ENCODE results near the gene VCAN. TPM values are rescaled to one million over a fixed set of nuclear protein-coding genes. Genes with fewer than 3 reads are reported as not detected.

VCAN gene
- total RNA-seq, 6 donors from 2014 or later, result 73.3 to 254 (median 121) TPM

DNA sequence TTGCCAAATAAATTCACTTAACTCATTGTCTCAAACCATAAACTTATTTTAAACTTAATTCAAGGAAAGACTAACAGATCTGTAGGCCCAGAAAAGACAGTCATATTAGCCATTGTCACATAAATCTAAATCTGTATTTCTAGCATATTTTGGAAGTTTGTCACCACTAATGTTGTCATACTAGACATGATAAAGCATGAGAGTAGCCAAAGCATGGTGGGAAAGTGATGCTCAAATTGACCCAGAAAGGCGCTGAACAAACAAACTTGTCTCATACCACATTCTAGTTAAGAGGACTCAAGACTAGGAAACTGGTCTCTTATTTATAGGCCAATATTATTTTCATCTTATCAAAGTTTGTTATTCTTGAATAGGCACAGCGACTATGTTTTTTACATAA is 99.4 kb downstream of the VCAN start:
- Histone ChIP-seq H3K4me3 (no peak overlapping the region), H3K4me1 (no peaks in the 10 kb centered on the region), H3K36me3 (peaks cover 0 to 3% (median 0%) of the 10 kb centered on the region in 4 donors), H3K9me3 (no peaks in the 10 kb centered on the region), H3K27me3 (no peaks in the 10 kb centered on the region), H3K27ac (no peak overlapping the region)
- TF ChIP-seq POLR2AphosphoS5 (IDR thresholded peaks at IDR 0.05) (no peak), EP300 (IDR thresholded peaks at IDR 0.05) (no peak), POLR2A (IDR thresholded peaks at IDR 0.05) (no peak)
- TF ChIP-seq, protein P1, sequence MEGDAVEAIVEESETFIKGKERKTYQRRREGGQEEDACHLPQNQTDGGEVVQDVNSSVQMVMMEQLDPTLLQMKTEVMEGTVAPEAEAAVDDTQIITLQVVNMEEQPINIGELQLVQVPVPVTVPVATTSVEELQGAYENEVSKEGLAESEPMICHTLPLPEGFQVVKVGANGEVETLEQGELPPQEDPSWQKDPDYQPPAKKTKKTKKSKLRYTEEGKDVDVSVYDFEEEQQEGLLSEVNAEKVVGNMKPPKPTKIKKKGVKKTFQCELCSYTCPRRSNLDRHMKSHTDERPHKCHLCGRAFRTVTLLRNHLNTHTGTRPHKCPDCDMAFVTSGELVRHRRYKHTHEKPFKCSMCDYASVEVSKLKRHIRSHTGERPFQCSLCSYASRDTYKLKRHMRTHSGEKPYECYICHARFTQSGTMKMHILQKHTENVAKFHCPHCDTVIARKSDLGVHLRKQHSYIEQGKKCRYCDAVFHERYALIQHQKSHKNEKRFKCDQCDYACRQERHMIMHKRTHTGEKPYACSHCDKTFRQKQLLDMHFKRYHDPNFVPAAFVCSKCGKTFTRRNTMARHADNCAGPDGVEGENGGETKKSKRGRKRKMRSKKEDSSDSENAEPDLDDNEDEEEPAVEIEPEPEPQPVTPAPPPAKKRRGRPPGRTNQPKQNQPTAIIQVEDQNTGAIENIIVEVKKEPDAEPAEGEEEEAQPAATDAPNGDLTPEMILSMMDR (IDR thresholded peaks at IDR 0.05), result no peak
- WGBS, 2 donors, result 74 to 94% methylated on average over 2 of the region's 2 CpGs
- DNase-seq, result no peak
- no peak for ATAC-seq (ENCODE audit: low FRiP score in 2 of 2)

DNA sequence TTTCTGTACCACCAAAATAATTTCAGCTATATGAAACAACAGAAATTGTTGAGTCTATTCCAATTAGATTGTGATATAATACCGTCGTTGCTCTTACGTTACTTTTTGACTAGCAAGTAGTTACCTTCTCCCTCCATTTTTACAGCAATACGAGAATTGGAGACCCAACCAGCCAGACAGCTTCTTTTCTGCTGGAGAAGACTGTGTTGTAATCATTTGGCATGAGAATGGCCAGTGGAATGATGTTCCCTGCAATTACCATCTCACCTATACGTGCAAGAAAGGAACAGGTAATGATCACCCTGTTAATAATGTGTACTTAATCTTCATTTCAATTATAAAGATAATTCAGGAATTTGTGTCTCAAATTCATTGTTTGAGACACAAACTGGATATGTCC is 100.7 kb downstream of the VCAN start:
- no peak for ATAC-seq (ENCODE audit: low FRiP score in 2 of 2)
- Histone ChIP-seq H3K27ac (no peak overlapping the region), H3K4me3 (no peak overlapping the region), H3K27me3 (no peaks in the 10 kb centered on the region), H3K4me1 (no peaks in the 10 kb centered on the region), H3K36me3 (peaks cover 0 to 3% (median 0%) of the 10 kb centered on the region in 4 donors), H3K9me3 (no peaks in the 10 kb centered on the region)
- no peak for TF ChIP-seq POLR2AphosphoS5 (IDR thresholded peaks at IDR 0.05)
- TF ChIP-seq POLR2A (IDR thresholded peaks at IDR 0.05), result no peak
- TF ChIP-seq, protein P1 (IDR thresholded peaks at IDR 0.05), result no peak
- no peak for TF ChIP-seq EP300 (IDR thresholded peaks at IDR 0.05)
- 76 to 95% methylated on average over 5 of the region's 5 CpGs for WGBS, 2 donors
- DNase-seq, result no peak

DNA sequence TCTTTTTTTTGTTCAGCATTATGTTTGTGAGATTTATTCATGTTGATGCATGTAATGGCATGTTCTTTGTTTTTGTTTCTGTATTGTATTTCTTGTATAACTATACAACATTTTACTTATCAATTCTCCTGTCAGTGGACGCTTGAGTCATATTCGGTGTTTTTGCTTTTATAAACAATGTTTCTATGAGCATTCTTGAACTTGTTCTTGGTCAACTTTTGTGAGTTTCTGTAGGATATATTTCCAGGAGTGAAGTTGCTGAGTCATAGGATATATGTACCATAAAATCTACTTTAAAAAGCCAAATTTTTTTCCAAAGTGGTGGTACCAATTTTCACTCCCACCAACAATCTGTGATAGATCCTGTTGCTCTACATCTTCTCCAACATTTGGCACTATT is 104.8 kb downstream of the VCAN start:
- DNase-seq, result no peak
- TF ChIP-seq POLR2AphosphoS5 (IDR thresholded peaks at IDR 0.05) (no peak), POLR2A (IDR thresholded peaks at IDR 0.05) (no peak), EP300 (IDR thresholded peaks at IDR 0.05) (no peak)
- TF ChIP-seq, protein P1 (IDR thresholded peaks at IDR 0.05), result no peak

DNA sequence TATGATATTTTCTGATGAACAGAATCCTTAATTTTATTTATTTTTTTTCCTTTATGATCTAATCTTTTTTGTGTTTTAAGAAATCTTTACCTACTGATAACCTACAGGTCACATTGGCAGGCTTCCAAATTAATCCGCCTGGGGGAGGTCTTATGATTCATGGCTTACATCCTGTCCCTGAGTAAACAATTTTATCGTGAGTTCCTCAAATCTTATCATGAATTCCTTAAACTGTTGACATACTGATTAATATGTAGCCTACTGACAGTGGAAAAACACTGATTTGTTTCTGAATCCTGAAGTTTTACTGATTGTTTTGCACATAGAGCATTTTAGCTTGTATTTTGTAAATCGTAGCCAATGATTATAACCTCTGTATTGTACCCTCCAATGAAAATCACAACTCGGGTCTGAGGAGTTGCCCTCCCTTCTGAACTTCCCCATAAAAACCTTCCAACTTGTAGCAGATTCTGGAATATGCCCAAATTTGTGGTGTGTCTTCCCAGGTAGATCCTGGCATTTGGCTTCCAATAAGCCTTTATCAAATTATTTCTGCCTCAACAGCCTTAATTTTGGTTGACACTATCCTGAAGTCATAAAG is 105.6 kb downstream of the VCAN start:
- Histone ChIP-seq H3K36me3 (peaks cover 0 to 3% (median 0%) of the 10 kb centered on the region in 4 donors), H3K27me3 (no peaks in the 10 kb centered on the region), H3K4me3 (no peak overlapping the region), H3K9me3 (no peaks in the 10 kb centered on the region), H3K4me1 (no peaks in the 10 kb centered on the region), H3K27ac (no peak overlapping the region)
- TF ChIP-seq POLR2A (IDR thresholded peaks at IDR 0.05), result no peak
- TF ChIP-seq POLR2AphosphoS5 (IDR thresholded peaks at IDR 0.05), result no peak
- no peak for TF ChIP-seq EP300 (IDR thresholded peaks at IDR 0.05)
- DNase-seq (no peak), ATAC-seq (ENCODE audit: low FRiP score in 2 of 2) (no peak)
- 27 to 29% methylated on average over 4 of the region's 4 CpGs for WGBS, 2 donors

More for the DNA sequence above, 104.8 kb downstream of the VCAN start:
- H3K4me1 ChIP-seq, result no peaks in the 10 kb centered on the region
- no peak overlapping the region for H3K27ac ChIP-seq
- 80 to 85% methylated on average over 2 of the region's 2 CpGs for WGBS, 2 donors
- no peak for ATAC-seq (ENCODE audit: low FRiP score in 2 of 2)
- H3K27me3 ChIP-seq, result no peaks in the 10 kb centered on the region
- no peak overlapping the region for H3K4me3 ChIP-seq
- peaks cover 0 to 3% (median 0%) of the 10 kb centered on the region in 4 donors for H3K36me3 ChIP-seq
- H3K9me3 ChIP-seq, result no peaks in the 10 kb centered on the region

DNA sequence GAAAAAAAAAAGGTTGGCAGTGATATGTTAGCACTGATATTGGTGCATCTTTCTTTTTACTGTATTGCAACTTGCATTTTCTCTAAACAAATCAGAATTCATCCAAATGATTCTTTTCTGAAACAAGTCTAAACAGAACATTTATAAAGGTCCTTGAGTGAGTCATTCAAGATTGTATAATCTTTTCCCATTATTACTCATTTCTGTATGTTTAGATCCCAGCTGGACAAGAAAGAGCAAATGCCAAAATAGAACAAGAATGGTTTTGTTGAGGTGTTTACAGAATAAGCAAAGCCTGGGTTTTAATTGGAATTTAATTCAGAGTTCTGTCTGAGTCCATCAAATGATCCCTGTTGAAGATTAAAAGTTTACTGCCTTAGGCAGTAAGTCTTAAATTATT is 112.3 kb downstream of the VCAN start:
- Histone ChIP-seq H3K9me3 (no peaks in the 10 kb centered on the region), H3K4me1 (no peaks in the 10 kb centered on the region), H3K27ac (no peak overlapping the region), H3K27me3 (no peaks in the 10 kb centered on the region), H3K36me3 (no peaks in the 10 kb centered on the region), H3K4me3 (no peak overlapping the region)
- DNase-seq (no peak), ATAC-seq (ENCODE audit: low FRiP score in 2 of 2) (no peak)
- TF ChIP-seq, protein P1 (IDR thresholded peaks at IDR 0.05), result no peak
- TF ChIP-seq POLR2A (IDR thresholded peaks at IDR 0.05) (no peak), POLR2AphosphoS5 (IDR thresholded peaks at IDR 0.05) (no peak), EP300 (IDR thresholded peaks at IDR 0.05) (no peak)
